Prostate gland (tissue), 2 donors: ENCODE measurements around the gene SGF29.
"Not testable (repeated sequence)": the region's sequence is repeated elsewhere in the genome, so short reads cannot be mapped to it uniquely, and the experiment has no call there.

ENCODE experiments used
- CTCF ChIP-seq, 4 experiments: fragments of 200-600 bp in 2 of 4; fragments of 450-650 bp in 2 of 4; sonication (generic) in 2 of 4; IDR thresholded peaks; 1 replicate in 3 of 4; 2 replicates in 1 of 4; pipeline ENCODE4 v1.5.1; 2016 to 2019; ENCODE audit warnings: antibody characterized with exemption in 4 of 4, mild to moderate bottlenecking in 2 of 4, moderate library complexity in 2 of 4
- POLR2A ChIP-seq: fragments of 450-650 bp; IDR thresholded peaks from one replicate; pipeline ENCODE4 v1.6.1; 2016; ENCODE audit warnings: antibody characterized with exemption, mild to moderate bottlenecking

- peak in 3 of 4 experiments; percentile 53 to 75 (median 73) for TF ChIP-seq CTCF (IDR thresholded peaks at IDR 0.05)
- not testable (repeated sequence) for TF ChIP-seq POLR2A
These were observed 61.9 kb downstream of the SGF29 start for GRCh38 chr16:28615486-28616223.
